Smooth muscle cell (in vitro differentiated cells): ENCODE measurements around the gene CPA3. TPM values are rescaled to one million over a fixed set of nuclear protein-coding genes. Genes with fewer than 3 reads are reported as not detected.

Experiments used
- DNase-seq: peaks from one replicate; lab custom pipeline; 2025; ENCODE audit not compliant: unreplicated experiment; lab: John Stamatoyannopoulos, UW
- H2AFZ ChIP-seq: fragments of 200-600 bp; sonication (generic); 2 replicates; pipeline ENCODE4 v1.6.0; 2016; ENCODE audit warnings: antibody characterized with exemption, low read depth, mild to moderate bottlenecking
- H3F3A ChIP-seq: fragments of 200-600 bp; sonication (generic); 2 replicates; pipeline ENCODE4 v1.6.0; 2017; ENCODE audit warnings: antibody characterized with exemption, low read depth
- H3K27ac ChIP-seq: fragments of 200-600 bp; sonication (generic); 2 replicates; pipeline ENCODE4 v1.5.1; 2016; ENCODE audit warnings: low read depth, mild to moderate bottlenecking
- H3K27me3 ChIP-seq: fragments of 200-600 bp; sonication (generic); 2 replicates; pipeline ENCODE4 v1.6.1; 2016; ENCODE audit warnings: low read depth, mild to moderate bottlenecking
- H3K36me3 ChIP-seq: fragments of 200-600 bp; sonication (generic); 2 replicates; pipeline ENCODE4 v1.5.1; 2016; ENCODE audit warnings: low read depth
- H3K4me1 ChIP-seq: fragments of 200-600 bp; sonication (generic); 2 replicates; pipeline ENCODE4 v1.5.1; 2016; ENCODE audit warnings: low read depth
- H3K4me2 ChIP-seq: fragments of 200-600 bp; sonication (generic); 2 replicates; pipeline ENCODE4 v1.6.0; 2016; ENCODE audit warnings: mild to moderate bottlenecking
- H3K4me3 ChIP-seq: fragments of 200-600 bp; sonication (generic); 2 replicates; pipeline ENCODE4 v1.5.1; 2016; ENCODE audit warnings: mild to moderate bottlenecking
- H3K79me2 ChIP-seq: fragments of 200-600 bp; sonication (generic); 2 replicates; pipeline ENCODE4 v1.6.0; 2016; ENCODE audit warnings: low read depth, mild to moderate bottlenecking
- H3K9ac ChIP-seq: fragments of 200-600 bp; sonication (generic); 2 replicates; pipeline ENCODE4 v1.6.0; 2016; ENCODE audit warnings: low read depth
- H3K9me3 ChIP-seq: fragments of 200-600 bp; sonication (generic); replicated peaks from 2 replicates; pipeline ENCODE4 v1.5.1; 2016; ENCODE audit warnings: low read depth
- H4K20me1 ChIP-seq: fragments of 200-600 bp; sonication (generic); 2 replicates; pipeline ENCODE4 v1.6.0; 2016; ENCODE audit warnings: low read depth
- CTCF ChIP-seq: fragments of 200-600 bp; sonication (generic); IDR thresholded peaks from 2 replicates; pipeline ENCODE4 v1.5.1; 2017; ENCODE audit warnings: borderline replicate concordance, mild to moderate bottlenecking, antibody characterized with exemption; ENCODE audit not compliant: insufficient read depth, poor library complexity, severe bottlenecking
- WGBS: methylation state at CpG from one replicate; pipeline ENCODE4 v1.1.7; 2016; ENCODE audit warnings: low lambda C conversion rate; 5-methylcytosine and 5-hydroxymethylcytosine counted together
- polyA plus RNA-seq: library from polyadenylated mRNA; unstranded; fragments of >200 nt; fragmentation: Nextera tagmentation; extraction: Ambion mirVana; gene quantifications from 2 replicates; pipeline ENCODE4 v1.2.1, GENCODE V29; 2016
- total RNA-seq: library from RNA; depleted of rRNA; stranded (reverse); fragments of >200 nt; gene quantifications from 2 replicates; pipeline ENCODE4 v1.2.3, GENCODE V29; 2014

The CPA3 gene
- total and polyA plus RNA-seq, 2 experiments from 2014 or later, result not detected

DNA sequence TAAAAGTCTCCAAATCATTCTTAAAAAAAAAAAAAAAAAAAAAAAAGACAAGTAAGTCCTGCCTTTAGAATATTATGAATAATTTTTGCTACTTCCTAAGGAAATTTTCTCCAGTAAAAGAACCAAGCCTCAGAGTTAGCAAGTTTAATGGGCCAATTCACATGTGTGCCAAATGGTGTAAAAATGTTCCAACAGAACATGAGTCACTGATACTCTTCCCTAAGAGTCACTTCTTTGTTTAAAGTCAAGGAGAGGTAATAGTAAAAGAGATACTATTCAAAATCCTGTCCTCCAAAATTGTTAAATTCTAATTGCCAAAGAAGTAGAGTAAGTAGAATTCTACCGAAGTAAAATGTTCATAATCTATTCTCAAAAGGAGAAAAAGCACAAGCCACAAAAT is 17.7 kb upstream of the CPA3 start:
- H4K20me1 ChIP-seq, result no peaks in the 10 kb centered on the region
- no peak overlapping the region for H3K4me3 ChIP-seq
- WGBS, result 53% methylated on average over 1 of the region's 1 CpG
- H3F3A ChIP-seq, result no peaks in the 10 kb centered on the region
- no peaks in the 10 kb centered on the region for H3K4me1 ChIP-seq
- no peaks in the 10 kb centered on the region for H3K9me3 ChIP-seq
- H2AFZ ChIP-seq, result no peak overlapping the region
- no peaks in the 10 kb centered on the region for H3K27me3 ChIP-seq
- no peak for DNase-seq
- no peak for TF ChIP-seq CTCF
- H3K27ac ChIP-seq, result no peak overlapping the region
- no peak overlapping the region for H3K4me2 ChIP-seq
- H3K36me3 ChIP-seq, result no peaks in the 10 kb centered on the region
- no peak overlapping the region for H3K9ac ChIP-seq
- no peaks in the 10 kb centered on the region for H3K79me2 ChIP-seq

GRCh38 chr3:148848410-148848809 is 16.7 kb upstream of the CPA3 start:
- no peaks in the 10 kb centered on the region for H3F3A ChIP-seq
- no peak overlapping the region for H3K4me3 ChIP-seq
- no peak overlapping the region for H3K9ac ChIP-seq
- no peaks in the 10 kb centered on the region for H3K27me3 ChIP-seq
- no peak overlapping the region for H2AFZ ChIP-seq
- WGBS, result 96% methylated on average over 1 of the region's 1 CpG
- no peak overlapping the region for H3K27ac ChIP-seq
- TF ChIP-seq CTCF, result no peak
- no peaks in the 10 kb centered on the region for H3K4me1 ChIP-seq
- no peaks in the 10 kb centered on the region for H3K36me3 ChIP-seq
- H3K9me3 ChIP-seq, result no peaks in the 10 kb centered on the region
- DNase-seq, result no peak
- H4K20me1 ChIP-seq, result no peaks in the 10 kb centered on the region
- H3K79me2 ChIP-seq, result no peaks in the 10 kb centered on the region
- no peak overlapping the region for H3K4me2 ChIP-seq

- no peak overlapping the region for H3K9ac ChIP-seq
- H3F3A ChIP-seq, result no peaks in the 10 kb centered on the region
- H3K9me3 ChIP-seq, result no peaks in the 10 kb centered on the region
- H3K27ac ChIP-seq, result no peak overlapping the region
- no peaks in the 10 kb centered on the region for H3K36me3 ChIP-seq
- H3K4me2 ChIP-seq, result no peak overlapping the region
- no peaks in the 10 kb centered on the region for H3K79me2 ChIP-seq
- H3K4me1 ChIP-seq, result no peaks in the 10 kb centered on the region
- 88% methylated on average over 7 of the region's 7 CpGs for WGBS
- no peak overlapping the region for H3K4me3 ChIP-seq
- H3K27me3 ChIP-seq, result no peaks in the 10 kb centered on the region
- H4K20me1 ChIP-seq, result no peaks in the 10 kb centered on the region
- H2AFZ ChIP-seq, result no peak overlapping the region
- no peak for TF ChIP-seq CTCF
- DNase-seq, result no peak
Measured at GRCh38 chr3:148852271-148852992, 12.7 kb upstream of the CPA3 start.

DNA sequence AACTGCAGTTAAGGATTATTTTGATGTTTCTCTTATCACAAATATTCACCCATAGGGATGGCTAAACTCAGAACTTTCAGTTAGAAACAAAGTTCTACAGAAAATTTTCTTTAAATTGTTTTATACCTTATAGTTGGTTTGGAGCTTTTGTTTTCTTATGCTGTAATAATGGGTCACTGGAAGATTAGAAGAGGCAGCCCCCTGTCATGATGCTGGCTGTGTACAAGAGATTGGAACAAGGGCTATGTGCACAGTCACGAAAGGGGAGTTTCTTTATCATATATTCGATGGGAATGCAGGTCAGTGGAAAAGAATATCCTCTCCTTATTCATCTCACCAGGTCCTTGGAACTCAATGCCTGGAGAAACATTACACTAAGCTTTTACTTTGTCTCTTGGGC is 12.0 kb upstream of the CPA3 start:
- no peaks in the 10 kb centered on the region for H3K27me3 ChIP-seq
- no peaks in the 10 kb centered on the region for H3K9me3 ChIP-seq
- no peaks in the 10 kb centered on the region for H3F3A ChIP-seq
- no peak overlapping the region for H3K27ac ChIP-seq
- no peaks in the 10 kb centered on the region for H4K20me1 ChIP-seq
- 92% methylated on average over 2 of the region's 2 CpGs for WGBS
- H3K9ac ChIP-seq, result no peak overlapping the region
- no peaks in the 10 kb centered on the region for H3K36me3 ChIP-seq
- no peaks in the 10 kb centered on the region for H3K79me2 ChIP-seq
- H3K4me1 ChIP-seq, result no peaks in the 10 kb centered on the region
- no peak overlapping the region for H2AFZ ChIP-seq
- H3K4me2 ChIP-seq, result no peak overlapping the region
- H3K4me3 ChIP-seq, result no peak overlapping the region
- DNase-seq, result no peak
- no peak for TF ChIP-seq CTCF
